Measurements from ENCODE around the gene FIZ1.

DNA sequence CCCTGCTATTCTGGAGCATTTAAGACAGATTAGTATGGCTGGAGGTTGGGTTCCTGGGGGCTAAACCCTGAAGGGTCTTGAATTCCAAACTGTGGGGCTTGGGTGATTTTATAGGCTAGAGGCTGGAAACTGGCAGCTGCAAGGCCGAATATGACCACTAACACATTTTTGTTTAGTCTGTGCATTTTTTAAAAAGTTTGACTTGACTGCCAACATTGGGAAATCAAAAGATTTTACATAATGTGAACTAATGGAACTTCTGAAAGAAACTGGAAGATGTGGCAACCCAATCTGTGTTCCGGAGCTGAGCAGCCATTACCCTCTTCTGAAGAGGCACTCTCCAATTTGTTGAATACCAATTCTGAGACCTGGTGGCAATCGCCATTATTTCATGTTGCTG is 20.0 kb upstream of the FIZ1 start:
- no peak for TF ChIP-seq CREB1 (CRISPR knock-in tag; IDR thresholded peaks at IDR 0.05; ENCODE audit: low read depth)
- TF ChIP-seq, protein P1, sequence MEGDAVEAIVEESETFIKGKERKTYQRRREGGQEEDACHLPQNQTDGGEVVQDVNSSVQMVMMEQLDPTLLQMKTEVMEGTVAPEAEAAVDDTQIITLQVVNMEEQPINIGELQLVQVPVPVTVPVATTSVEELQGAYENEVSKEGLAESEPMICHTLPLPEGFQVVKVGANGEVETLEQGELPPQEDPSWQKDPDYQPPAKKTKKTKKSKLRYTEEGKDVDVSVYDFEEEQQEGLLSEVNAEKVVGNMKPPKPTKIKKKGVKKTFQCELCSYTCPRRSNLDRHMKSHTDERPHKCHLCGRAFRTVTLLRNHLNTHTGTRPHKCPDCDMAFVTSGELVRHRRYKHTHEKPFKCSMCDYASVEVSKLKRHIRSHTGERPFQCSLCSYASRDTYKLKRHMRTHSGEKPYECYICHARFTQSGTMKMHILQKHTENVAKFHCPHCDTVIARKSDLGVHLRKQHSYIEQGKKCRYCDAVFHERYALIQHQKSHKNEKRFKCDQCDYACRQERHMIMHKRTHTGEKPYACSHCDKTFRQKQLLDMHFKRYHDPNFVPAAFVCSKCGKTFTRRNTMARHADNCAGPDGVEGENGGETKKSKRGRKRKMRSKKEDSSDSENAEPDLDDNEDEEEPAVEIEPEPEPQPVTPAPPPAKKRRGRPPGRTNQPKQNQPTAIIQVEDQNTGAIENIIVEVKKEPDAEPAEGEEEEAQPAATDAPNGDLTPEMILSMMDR (conservative IDR thresholded peaks at IDR 0.05; ENCODE audit: low read depth in 2 of 2): no peak
- TF ChIP-seq, protein P2, sequence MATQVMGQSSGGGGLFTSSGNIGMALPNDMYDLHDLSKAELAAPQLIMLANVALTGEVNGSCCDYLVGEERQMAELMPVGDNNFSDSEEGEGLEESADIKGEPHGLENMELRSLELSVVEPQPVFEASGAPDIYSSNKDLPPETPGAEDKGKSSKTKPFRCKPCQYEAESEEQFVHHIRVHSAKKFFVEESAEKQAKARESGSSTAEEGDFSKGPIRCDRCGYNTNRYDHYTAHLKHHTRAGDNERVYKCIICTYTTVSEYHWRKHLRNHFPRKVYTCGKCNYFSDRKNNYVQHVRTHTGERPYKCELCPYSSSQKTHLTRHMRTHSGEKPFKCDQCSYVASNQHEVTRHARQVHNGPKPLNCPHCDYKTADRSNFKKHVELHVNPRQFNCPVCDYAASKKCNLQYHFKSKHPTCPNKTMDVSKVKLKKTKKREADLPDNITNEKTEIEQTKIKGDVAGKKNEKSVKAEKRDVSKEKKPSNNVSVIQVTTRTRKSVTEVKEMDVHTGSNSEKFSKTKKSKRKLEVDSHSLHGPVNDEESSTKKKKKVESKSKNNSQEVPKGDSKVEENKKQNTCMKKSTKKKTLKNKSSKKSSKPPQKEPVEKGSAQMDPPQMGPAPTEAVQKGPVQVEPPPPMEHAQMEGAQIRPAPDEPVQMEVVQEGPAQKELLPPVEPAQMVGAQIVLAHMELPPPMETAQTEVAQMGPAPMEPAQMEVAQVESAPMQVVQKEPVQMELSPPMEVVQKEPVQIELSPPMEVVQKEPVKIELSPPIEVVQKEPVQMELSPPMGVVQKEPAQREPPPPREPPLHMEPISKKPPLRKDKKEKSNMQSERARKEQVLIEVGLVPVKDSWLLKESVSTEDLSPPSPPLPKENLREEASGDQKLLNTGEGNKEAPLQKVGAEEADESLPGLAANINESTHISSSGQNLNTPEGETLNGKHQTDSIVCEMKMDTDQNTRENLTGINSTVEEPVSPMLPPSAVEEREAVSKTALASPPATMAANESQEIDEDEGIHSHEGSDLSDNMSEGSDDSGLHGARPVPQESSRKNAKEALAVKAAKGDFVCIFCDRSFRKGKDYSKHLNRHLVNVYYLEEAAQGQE (IDR thresholded peaks at IDR 0.05; ENCODE audit: unreplicated experiment): no peak
- no peak for TF ChIP-seq POLR2AphosphoS5 (IDR thresholded peaks at IDR 0.05; ENCODE audit: low read depth)
- no peak for TF ChIP-seq JUNB (IDR thresholded peaks at IDR 0.05; ENCODE audit: unreplicated experiment)
- no peak for TF ChIP-seq EZH2 (IDR thresholded peaks at IDR 0.05; ENCODE audit: low read depth, unreplicated experiment)
- no peak for TF ChIP-seq EZH2phosphoT487 (IDR thresholded peaks at IDR 0.05; ENCODE audit: unreplicated experiment)
